ENCODE measurements around the gene HS1BP3. TPM values are rescaled to one million over a fixed set of nuclear protein-coding genes. Genes with fewer than 3 reads are reported as not detected.

Gene HS1BP3, protein sequence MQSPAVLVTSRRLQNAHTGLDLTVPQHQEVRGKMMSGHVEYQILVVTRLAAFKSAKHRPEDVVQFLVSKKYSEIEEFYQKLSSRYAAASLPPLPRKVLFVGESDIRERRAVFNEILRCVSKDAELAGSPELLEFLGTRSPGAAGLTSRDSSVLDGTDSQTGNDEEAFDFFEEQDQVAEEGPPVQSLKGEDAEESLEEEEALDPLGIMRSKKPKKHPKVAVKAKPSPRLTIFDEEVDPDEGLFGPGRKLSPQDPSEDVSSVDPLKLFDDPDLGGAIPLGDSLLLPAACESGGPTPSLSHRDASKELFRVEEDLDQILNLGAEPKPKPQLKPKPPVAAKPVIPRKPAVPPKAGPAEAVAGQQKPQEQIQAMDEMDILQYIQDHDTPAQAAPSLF
- total RNA-seq (10 to 100 TPM in 1 of 2 experiments, 1 to 10 TPM in 1; 8.8 to 10.1 TPM), total RNA-seq (2.5 to 51.1 (median 20.4) reads per million in 172 experiments)
- 13.7 TPM for polyA plus RNA-seq (2013, experiment 1 of 2)
- polyA plus RNA-seq (2013, experiment 2 of 2), result 13.8 TPM

- POLR2A ChIA-PET, result interaction anchor here (0.6 to 3.4 kb wide), 17 partner anchors 9 to 751 kb away, joined by 3 to 30 read pairs (median 5); partner anchors contain the start of genes GDF7, LAPTM4A, LDAH and RHOB
- intact Hi-C loops (cut with DNase I, micrococcal nuclease), result loop anchor here (2.0 to 5.0 kb wide), 5 partner anchors 206 to 1304 kb away; partner anchors contain the start of genes LAPTM4A (in 1 of the 2), PUM2 (in 1 of the 2) and TTC32 (in 1 of the 2)
- H3K36me3 Mint-ChIP-seq (ENCODE audit: low read depth), result no peaks in the 10 kb centered on the region
- peak; percentile 69 for TF ChIP-seq CTCF (IDR thresholded peaks at IDR 0.05)
- H3K9me3 Mint-ChIP-seq, result no peaks in the 10 kb centered on the region
- Histone ChIP-seq H3K27me3 (ENCODE audit: control insufficient read depth in 1 of 2, insufficient read depth in 2 of 2, low read length in 2 of 2) (no peaks in the 10 kb centered on the region), H3K9me3 (ENCODE audit: control insufficient read depth in 1 of 2, insufficient read depth in 1 of 2, low read length in 2 of 2) (no peaks in the 10 kb centered on the region), H3K4me1 (ENCODE audit: insufficient read depth, low read length) (peaks cover 28% of the 10 kb centered on the region), H3K27ac (ENCODE audit: low read depth in 1 of 2, low read length in 2 of 2) (peak within 1 kb of the TSS; percentile 82 to 92), H3K4me3 (ENCODE audit: low read length) (peak within 1 kb of the TSS; percentile 96), H3K36me3 (ENCODE audit: insufficient read depth, low read length) (peaks cover 3% of the 10 kb centered on the region)
- ATAC-seq (ENCODE audit: poor library complexity), result peak; percentile 90
- DNase-seq, result peak; percentile 77 to 97 (median 87)
- H3K4me1 Mint-ChIP-seq (ENCODE audit: low read depth), result peaks cover 37% of the 10 kb centered on the region
- no peaks in the 10 kb centered on the region for H3K27me3 Mint-ChIP-seq
- CTCF ChIA-PET, result interaction anchor here (0.8 to 2.9 kb wide), 21 partner anchors 9 to 783 kb away, joined by 3 to 52 read pairs (median 4); partner anchors contain the start of genes LDAH, RHOB and TTC32
- peak within 1 kb of the TSS; percentile 89 for H3K27ac Mint-ChIP-seq
- H3K4me3 Mint-ChIP-seq, result peak within 1 kb of the TSS; percentile 94
Measured at GRCh38 chr2:20650877-20651730, at the start of gene HS1BP3. Gene HS1BP3, minus strand, starts transcription at chr2:20651098. Its CDS starts 35 bp downstream, at chr2:20651063.

- H3K36me3 ChIP-seq (ENCODE audit: insufficient read depth, low read length), result peaks cover 29% of the 10 kb centered on the region
- Mint-ChIP-seq H3K9me3 (no peaks in the 10 kb centered on the region), H3K4me3 (no peak overlapping the region), H3K36me3 (ENCODE audit: low read depth) (peaks cover 49% of the 10 kb centered on the region), H3K27ac (no peak overlapping the region), H3K4me1 (ENCODE audit: low read depth) (no peaks in the 10 kb centered on the region), H3K27me3 (no peaks in the 10 kb centered on the region)
- DNase-seq (no peak), ATAC-seq (ENCODE audit: poor library complexity) (no peak)
- no peaks in the 10 kb centered on the region for H3K4me1 ChIP-seq (ENCODE audit: insufficient read depth, low read length)
- ChIA-PET POLR2A (no interaction called here), CTCF (interaction anchor here (1.4 kb wide), 1 partner anchor 48 kb away, joined by 4 read pairs; the partner anchor contains the start of gene HS1BP3)
- intact Hi-C loops (cut with DNase I, micrococcal nuclease), result no loop called here
- no peak overlapping the region for H3K27ac ChIP-seq (ENCODE audit: low read depth in 1 of 2, low read length in 2 of 2)
- TF ChIP-seq CTCF (IDR thresholded peaks at IDR 0.05), result no peak
- no peaks in the 10 kb centered on the region for H3K9me3 ChIP-seq (ENCODE audit: control insufficient read depth in 1 of 2, insufficient read depth in 1 of 2, low read length in 2 of 2)
- no peak overlapping the region for H3K4me3 ChIP-seq (ENCODE audit: low read length)
- no peaks in the 10 kb centered on the region for H3K27me3 ChIP-seq (ENCODE audit: control insufficient read depth in 1 of 2, insufficient read depth in 2 of 2, low read length in 2 of 2)
Measured at GRCh38 chr2:20698916-20699613, 48.2 kb upstream of the HS1BP3 start.

Measured in CD4-positive, alpha-beta T cell (primary cell).